Panc1 (cell line): ENCODE data around the gene POF1B.

Source experiments
- POLR2AphosphoS5 ChIP-seq: IDR thresholded peaks from 2 replicates; pipeline ENCODE4 v1.6.1; 2012; ENCODE audit warnings: mild to moderate bottlenecking, low read depth, low read length, moderate library complexity
- SIN3A ChIP-seq: IDR thresholded peaks from 2 replicates; pipeline ENCODE4 v1.6.1; 2012; ENCODE audit warnings: low read depth, mild to moderate bottlenecking, low read length, moderate library complexity, borderline replicate concordance; ENCODE audit not compliant: insufficient read depth
- TF ChIP-seq, protein P1 (sequence below): fragments of 450-650 bp; IDR thresholded peaks from 2 replicates; pipeline ENCODE4 v1.5.1; 2017; ENCODE audit warnings: mild to moderate bottlenecking
- TF ChIP-seq, protein P2 (sequence below), 2 experiments: IDR thresholded peaks; 2 replicates each; pipeline ENCODE4 v1.6.1; 2011 to 2012; ENCODE audit warnings: low read depth in 2 of 2, control low read depth in 1 of 2, low read length in 1 of 2, mild to moderate bottlenecking in 1 of 2, moderate library complexity in 1 of 2; ENCODE audit not compliant: insufficient read depth in 1 of 2

DNA sequence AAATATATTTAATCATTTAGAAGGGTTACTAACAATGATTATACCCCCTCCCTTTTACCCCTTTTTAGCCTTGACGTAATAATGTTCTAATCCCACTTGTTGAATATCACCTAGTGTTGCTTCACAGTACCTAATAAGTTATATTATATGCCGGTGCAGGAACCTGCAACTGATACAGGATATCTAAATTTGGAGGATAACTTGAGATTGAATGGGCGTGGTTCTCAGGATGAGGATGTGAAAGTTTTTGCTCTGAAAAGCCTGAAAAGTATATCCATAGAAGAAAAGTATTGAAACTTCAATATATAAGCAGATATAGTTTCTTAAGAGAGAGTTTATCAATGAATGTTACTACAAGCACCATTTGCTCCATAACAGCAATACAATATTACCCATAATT lies 75.9 kb downstream of the POF1B start:
- TF ChIP-seq, protein P1, sequence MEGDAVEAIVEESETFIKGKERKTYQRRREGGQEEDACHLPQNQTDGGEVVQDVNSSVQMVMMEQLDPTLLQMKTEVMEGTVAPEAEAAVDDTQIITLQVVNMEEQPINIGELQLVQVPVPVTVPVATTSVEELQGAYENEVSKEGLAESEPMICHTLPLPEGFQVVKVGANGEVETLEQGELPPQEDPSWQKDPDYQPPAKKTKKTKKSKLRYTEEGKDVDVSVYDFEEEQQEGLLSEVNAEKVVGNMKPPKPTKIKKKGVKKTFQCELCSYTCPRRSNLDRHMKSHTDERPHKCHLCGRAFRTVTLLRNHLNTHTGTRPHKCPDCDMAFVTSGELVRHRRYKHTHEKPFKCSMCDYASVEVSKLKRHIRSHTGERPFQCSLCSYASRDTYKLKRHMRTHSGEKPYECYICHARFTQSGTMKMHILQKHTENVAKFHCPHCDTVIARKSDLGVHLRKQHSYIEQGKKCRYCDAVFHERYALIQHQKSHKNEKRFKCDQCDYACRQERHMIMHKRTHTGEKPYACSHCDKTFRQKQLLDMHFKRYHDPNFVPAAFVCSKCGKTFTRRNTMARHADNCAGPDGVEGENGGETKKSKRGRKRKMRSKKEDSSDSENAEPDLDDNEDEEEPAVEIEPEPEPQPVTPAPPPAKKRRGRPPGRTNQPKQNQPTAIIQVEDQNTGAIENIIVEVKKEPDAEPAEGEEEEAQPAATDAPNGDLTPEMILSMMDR, result no peak
- no peak for TF ChIP-seq SIN3A
- TF ChIP-seq, protein P2, sequence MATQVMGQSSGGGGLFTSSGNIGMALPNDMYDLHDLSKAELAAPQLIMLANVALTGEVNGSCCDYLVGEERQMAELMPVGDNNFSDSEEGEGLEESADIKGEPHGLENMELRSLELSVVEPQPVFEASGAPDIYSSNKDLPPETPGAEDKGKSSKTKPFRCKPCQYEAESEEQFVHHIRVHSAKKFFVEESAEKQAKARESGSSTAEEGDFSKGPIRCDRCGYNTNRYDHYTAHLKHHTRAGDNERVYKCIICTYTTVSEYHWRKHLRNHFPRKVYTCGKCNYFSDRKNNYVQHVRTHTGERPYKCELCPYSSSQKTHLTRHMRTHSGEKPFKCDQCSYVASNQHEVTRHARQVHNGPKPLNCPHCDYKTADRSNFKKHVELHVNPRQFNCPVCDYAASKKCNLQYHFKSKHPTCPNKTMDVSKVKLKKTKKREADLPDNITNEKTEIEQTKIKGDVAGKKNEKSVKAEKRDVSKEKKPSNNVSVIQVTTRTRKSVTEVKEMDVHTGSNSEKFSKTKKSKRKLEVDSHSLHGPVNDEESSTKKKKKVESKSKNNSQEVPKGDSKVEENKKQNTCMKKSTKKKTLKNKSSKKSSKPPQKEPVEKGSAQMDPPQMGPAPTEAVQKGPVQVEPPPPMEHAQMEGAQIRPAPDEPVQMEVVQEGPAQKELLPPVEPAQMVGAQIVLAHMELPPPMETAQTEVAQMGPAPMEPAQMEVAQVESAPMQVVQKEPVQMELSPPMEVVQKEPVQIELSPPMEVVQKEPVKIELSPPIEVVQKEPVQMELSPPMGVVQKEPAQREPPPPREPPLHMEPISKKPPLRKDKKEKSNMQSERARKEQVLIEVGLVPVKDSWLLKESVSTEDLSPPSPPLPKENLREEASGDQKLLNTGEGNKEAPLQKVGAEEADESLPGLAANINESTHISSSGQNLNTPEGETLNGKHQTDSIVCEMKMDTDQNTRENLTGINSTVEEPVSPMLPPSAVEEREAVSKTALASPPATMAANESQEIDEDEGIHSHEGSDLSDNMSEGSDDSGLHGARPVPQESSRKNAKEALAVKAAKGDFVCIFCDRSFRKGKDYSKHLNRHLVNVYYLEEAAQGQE (IDR thresholded peaks at IDR 0.05; ENCODE audit: insufficient read depth in 1 of 2, low read depth in 2 of 2, low read length in 1 of 2), result no peak
- TF ChIP-seq POLR2AphosphoS5, result no peak
